Endothelial cell of umbilical vein (primary cell): ENCODE results near the gene CPT2. TPM values are rescaled to one million over a fixed set of nuclear protein-coding genes. Genes with fewer than 3 reads are reported as not detected.

Experiments
- BruUV-seq: library from RNA; stranded (reverse); fragments of 400-500 nt; replicated peaks from 2 replicates; lab custom pipeline; 2021; lab: Mats Ljungman, UMichigan
- CTCF ChIA-PET: fragments of 300-600, 350-600 bp; sonication (Branson Sonifier 250); formaldehyde crosslinking; loops from one replicate; lab custom pipeline; 2021; ENCODE audit warnings: antibody characterized with exemption, inconsistent platforms; lab: Charles Lee
- POLR2A ChIA-PET: fragments of 300-600, 350-600 bp; sonication (Branson Sonifier 250); formaldehyde crosslinking; loops from one replicate; lab custom pipeline; 2021; ENCODE audit warnings: antibody characterized with exemption, inconsistent platforms; lab: Charles Lee
- DNase-seq: peaks from one replicate; pipeline ENCODE4 v3.0.0-alpha.2; 2011; ENCODE audit warnings: low read depth, low spot score
- FAIRE-seq: peaks from 2 replicates; lab custom pipeline; 2011; peaks lifted over from hg19 to GRCh38; lab: Jason Lieb, UNC
- H2AFZ ChIP-seq: 2 replicates; pipeline ENCODE4 v1.6.0; 2012; ENCODE audit warnings: low read depth, low read length, control low read depth, inconsistent platforms
- H3K27ac ChIP-seq: 2 replicates; pipeline ENCODE4 v1.5.1; 2011; ENCODE audit warnings: low read depth, mild to moderate bottlenecking, control low read depth, low read length, moderate library complexity; ENCODE audit not compliant: insufficient read depth
- H3K27me3 ChIP-seq, 2 experiments: 2 replicates each; pipeline versions ENCODE4 v1.6.0 to v1.6.1; 2011; ENCODE audit warnings: low read length in 2 of 2, mixed read lengths in 1 of 2; ENCODE audit not compliant: control insufficient read depth in 2 of 2, insufficient read depth in 2 of 2
- H3K36me3 ChIP-seq, 2 experiments: 2 replicates in 1 of 2; 3 replicates in 1 of 2; pipeline ENCODE4 v1.5.1; 2011; ENCODE audit warnings: low read length in 2 of 2, mild to moderate bottlenecking in 1 of 2, moderate library complexity in 1 of 2; ENCODE audit not compliant: control insufficient read depth in 2 of 2, insufficient read depth in 2 of 2; ENCODE audit errors: extremely low read depth in 1 of 2
- H3K4me1 ChIP-seq: 3 replicates; pipeline ENCODE4 v1.5.1; 2011; ENCODE audit warnings: mild to moderate bottlenecking, low read length; ENCODE audit not compliant: control insufficient read depth, insufficient read depth; ENCODE audit errors: extremely low read depth
- H3K4me2 ChIP-seq: 2 replicates; pipeline ENCODE4 v1.6.1; 2011; ENCODE audit warnings: low read length, control low read depth, mixed read lengths; ENCODE audit not compliant: insufficient read depth
- H3K4me3 ChIP-seq, 3 experiments: fragments of 200-600 bp in 1 of 3; sonication (generic), shearing (Covaris generic) in 1 of 3; replicated peaks in 1 of 3; 2 replicates each; pipeline ENCODE4 v1.5.1; 2011 to 2016; ENCODE audit warnings: control low read depth in 3 of 3, low read length in 3 of 3, mild to moderate bottlenecking in 2 of 3, inconsistent platforms in 1 of 3, low read depth in 1 of 3, moderate library complexity in 1 of 3; ENCODE audit not compliant: insufficient read depth in 1 of 3
- H3K79me2 ChIP-seq: 2 replicates; pipeline ENCODE4 v1.6.0; 2012; ENCODE audit warnings: low read length, inconsistent platforms; ENCODE audit not compliant: control insufficient read depth, insufficient read depth
- H3K9ac ChIP-seq: replicated peaks from 2 replicates; pipeline ENCODE3; 2011; ENCODE audit warnings: low read length, control low read depth; ENCODE audit not compliant: insufficient read depth; ENCODE audit errors: extremely low read depth
- H3K9me1 ChIP-seq: replicated peaks from 3 replicates; pipeline ENCODE4 v1.6.0; 2011; ENCODE audit warnings: mild to moderate bottlenecking, low read length; ENCODE audit not compliant: control insufficient read depth, insufficient read depth; ENCODE audit errors: extremely low read depth
- H3K9me3 ChIP-seq: replicated peaks from 2 replicates; pipeline ENCODE4 v1.5.1; 2012; ENCODE audit warnings: low read length, inconsistent platforms; ENCODE audit not compliant: control insufficient read depth, insufficient read depth
- H4K20me1 ChIP-seq: replicated peaks from 2 replicates; pipeline ENCODE3; 2011; ENCODE audit warnings: mild to moderate bottlenecking, low read length; ENCODE audit not compliant: control insufficient read depth, insufficient read depth; ENCODE audit errors: extremely low read depth
- CTCF ChIP-seq, 2 donors: IDR thresholded peaks; 1 replicate in 1 of 2; 2 replicates in 1 of 2; pipeline ENCODE4 v1.5.1; 2011; ENCODE audit warnings: low read length in 2 of 2, mild to moderate bottlenecking in 2 of 2, moderate library complexity in 2 of 2, control low read depth in 1 of 2, inconsistent platforms in 1 of 2, low read depth in 1 of 2; ENCODE audit not compliant: insufficient read depth in 1 of 2; ENCODE audit errors: extremely low read depth in 1 of 2
- EZH2 ChIP-seq: IDR thresholded peaks from 2 replicates; pipeline ENCODE4 v1.6.1; 2012; ENCODE audit warnings: borderline replicate concordance, low read depth, mild to moderate bottlenecking, moderate library complexity, low read length, inconsistent platforms; ENCODE audit not compliant: severe bottlenecking
- FOS ChIP-seq: IDR thresholded peaks from 2 replicates; pipeline ENCODE4 v1.6.1; 2011; ENCODE audit warnings: mild to moderate bottlenecking, low read length, moderate library complexity, borderline replicate concordance; ENCODE audit not compliant: insufficient read depth
- GATA2 ChIP-seq: IDR thresholded peaks from 2 replicates; pipeline ENCODE4 v1.7.0; 2011; ENCODE audit warnings: low read depth, mild to moderate bottlenecking, moderate library complexity, mixed read lengths, low read length; ENCODE audit not compliant: insufficient read length, insufficient read depth
- JUN ChIP-seq: IDR thresholded peaks from 2 replicates; pipeline ENCODE4 v1.6.1; 2011; ENCODE audit warnings: borderline replicate concordance, low read depth; ENCODE audit not compliant: insufficient read length, insufficient read depth
- MYC ChIP-seq: IDR thresholded peaks from one replicate; pipeline ENCODE4 v1.6.1; 2011; ENCODE audit warnings: mild to moderate bottlenecking, low read depth, low read length
- POLR2A ChIP-seq: IDR thresholded peaks from 2 replicates; pipeline ENCODE4 v1.6.1; 2012; ENCODE audit warnings: low read depth, mild to moderate bottlenecking, control low read depth, low read length
- POLR2AphosphoS5 ChIP-seq: IDR thresholded peaks from 2 replicates; pipeline ENCODE4 v1.6.1; 2012; ENCODE audit warnings: low read depth, mild to moderate bottlenecking, control low read depth, low read length, moderate library complexity; ENCODE audit not compliant: insufficient read depth
- dilution Hi-C: fragments of 300-500 bp; cut with MboI; formaldehyde crosslinking; loops from one replicate; pipeline ENCODE4 v1.15.0; 2019; ENCODE audit warnings: low sequenced_read_pairs; ENCODE audit not compliant: extremely low pct_ligation_motif_present
- intact Hi-C: fragments of 100-400 bp; cut with micrococcal nuclease; formaldehyde crosslinking; loops from one replicate; pipeline ENCODE4 v1.10.0; 2022
- polyA plus RNA-seq, 4 experiments: library from polyadenylated mRNA; depleted of rRNA in 3 of 4; stranded (reverse) in 3 of 4; unstranded in 1 of 4; fragments of >200 nt; gene quantifications; 2 replicates each; pipeline versions ENCODE4 v1.2.1 to v1.2.3, GENCODE V29; 2011 to 2012; ENCODE audit warnings: missing spikeins in 1 of 4
- total RNA-seq: library from RNA; stranded (reverse); gene quantifications from 2 replicates; pipeline ENCODE4 v1.2.3, GENCODE V29; 2021
- TF ChIP-seq, protein P1 (sequence below): IDR thresholded peaks from 2 replicates; pipeline ENCODE4 v1.6.1; 2011; ENCODE audit not compliant: insufficient read depth, insufficient read length

Gene CPT2
- total and polyA plus RNA-seq, 2 donors (not counting 3 experiments of a cell fraction or from before 2014, with no cell fraction given): 10.6 to 11.6 TPM

GRCh38 chr1:53241828-53242227 lies 45.2 kb downstream of the CPT2 start:
- no TSS peak for BruUV-seq
- TF ChIP-seq JUN (no peak), CTCF (IDR thresholded peaks at IDR 0.05; ENCODE audit: extremely low read depth in 1 of 2, insufficient read depth in 1 of 2, low read depth in 1 of 2, low read length in 2 of 2) (no peak), MYC (no peak), GATA2 (no peak), FOS (no peak), POLR2AphosphoS5 (no peak), EZH2 (no peak), POLR2A (no peak)
- TF ChIP-seq, protein P1, sequence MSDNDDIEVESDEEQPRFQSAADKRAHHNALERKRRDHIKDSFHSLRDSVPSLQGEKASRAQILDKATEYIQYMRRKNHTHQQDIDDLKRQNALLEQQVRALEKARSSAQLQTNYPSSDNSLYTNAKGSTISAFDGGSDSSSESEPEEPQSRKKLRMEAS: no peak
- FAIRE-seq: no peak

More at GRCh38 chr1:53241828-53242227, 45.2 kb downstream of the CPT2 start:
- H3K27ac ChIP-seq: no peak overlapping the region
- no peak overlapping the region for H3K4me2 ChIP-seq
- intact Hi-C loops: no loop called here
- H3K27me3 ChIP-seq: no peaks in the 10 kb centered on the region
- no peak for DNase-seq
- no peak overlapping the region for H3K4me3 ChIP-seq
- H2AFZ ChIP-seq: no peak overlapping the region
- peaks cover 15% of the 10 kb centered on the region for H3K79me2 ChIP-seq
- no peaks in the 10 kb centered on the region for H3K9me1 ChIP-seq
- CTCF ChIA-PET: no interaction called here
- no peak overlapping the region for H3K9ac ChIP-seq
- dilution Hi-C loops: no loop called here
- H3K4me1 ChIP-seq: peaks cover 12% of the 10 kb centered on the region
- H3K36me3 ChIP-seq: peaks cover 0 to 7% of the 10 kb centered on the region in 2 experiments
- no peaks in the 10 kb centered on the region for H4K20me1 ChIP-seq
- POLR2A ChIA-PET: no interaction called here
- H3K9me3 ChIP-seq: no peaks in the 10 kb centered on the region
